Body of pancreas (tissue), 4 donors: ENCODE measurements around the gene PSMD4. TPM values are rescaled to one million over a fixed set of nuclear protein-coding genes. Genes with fewer than 3 reads are reported as not detected.

Experiments used
- ATAC-seq: fragments of 150-250 bp; one replicate; pipeline ENCODE4 v1.9.1; 2016
- DNase-seq, 4 donors: peaks; one replicate each; pipeline ENCODE4 v3.0.0-alpha.2; 2019
- H3K27ac ChIP-seq, 4 donors: fragments of 200-600 bp; sonication (generic); 1 replicate in 3 of 4; 2 replicates in 1 of 4; pipeline versions ENCODE4 v1.5.1 to v1.6.1; 2016 to 2019; ENCODE audit warnings: mild to moderate bottlenecking in 1 of 4, mixed read lengths in 1 of 4, moderate library complexity in 1 of 4
- H3K27me3 ChIP-seq, 2 donors: fragments of 200-600 bp; sonication (generic); one replicate each; pipeline ENCODE4 v1.6.0; 2016; ENCODE audit warnings: mild to moderate bottlenecking in 1 of 2
- H3K36me3 ChIP-seq, 2 donors: fragments of 200-600 bp; sonication (generic); replicated peaks in 1 of 2; 2 replicates each; pipeline ENCODE4 v1.5.1; 2016; ENCODE audit warnings: low read depth in 2 of 2; ENCODE audit not compliant: insufficient read depth in 1 of 2
- H3K4me1 ChIP-seq: fragments of 200-600 bp; sonication (generic); one replicate; pipeline ENCODE4 v1.6.0; 2016
- H3K4me3 ChIP-seq, 2 donors: fragments of 200-600 bp; sonication (generic); 1 replicate in 1 of 2; 2 replicates in 1 of 2; pipeline ENCODE4 v1.5.1; 2016 to 2019
- H3K9me3 ChIP-seq, 3 donors: fragments of 200-600 bp; sonication (generic); 1 replicate in 2 of 3; 2 replicates in 1 of 3; pipeline ENCODE4 v1.5.1; 2016
- POLR2A ChIP-seq, 3 donors: fragments of 450-650 bp; IDR thresholded peaks; one replicate each; pipeline ENCODE4 v1.6.1; 2016; ENCODE audit warnings: antibody characterized with exemption in 3 of 3, mild to moderate bottlenecking in 2 of 3
- WGBS, 2 donors: methylation state at CpG; one replicate each; pipeline ENCODE4 v1.1.5; 2017; 5-methylcytosine and 5-hydroxymethylcytosine counted together
- intact Hi-C: fragments of 100-400 bp; cut with DNase I; formaldehyde crosslinking; loops from one replicate; pipeline ENCODE4 v1.15.1; 2023
- small RNA-seq: library from RNA; depleted of rRNA; stranded (forward); fragments of <200 nt; gene quantifications from one replicate; pipeline ENCODE3, GENCODE V24; 2016
- total RNA-seq, 2 donors: library from RNA; depleted of rRNA; stranded (reverse); fragments of >200 nt; gene quantifications; one replicate each; pipeline ENCODE4 v1.1.0, GENCODE V29; 2016
- TF ChIP-seq, protein P1 (sequence below), 7 experiments: fragments of 450-650 bp in 4 of 7; fragments of 200-600 bp in 3 of 7; sonication (generic) in 3 of 7; IDR thresholded peaks; one replicate each; pipeline ENCODE4 v1.5.1; 2016 to 2019; ENCODE audit warnings: antibody characterized with exemption in 7 of 7

PSMD4 gene
- total RNA-seq, 2 donors from 2014 or later = 70.2 to 73.4 TPM

DNA sequence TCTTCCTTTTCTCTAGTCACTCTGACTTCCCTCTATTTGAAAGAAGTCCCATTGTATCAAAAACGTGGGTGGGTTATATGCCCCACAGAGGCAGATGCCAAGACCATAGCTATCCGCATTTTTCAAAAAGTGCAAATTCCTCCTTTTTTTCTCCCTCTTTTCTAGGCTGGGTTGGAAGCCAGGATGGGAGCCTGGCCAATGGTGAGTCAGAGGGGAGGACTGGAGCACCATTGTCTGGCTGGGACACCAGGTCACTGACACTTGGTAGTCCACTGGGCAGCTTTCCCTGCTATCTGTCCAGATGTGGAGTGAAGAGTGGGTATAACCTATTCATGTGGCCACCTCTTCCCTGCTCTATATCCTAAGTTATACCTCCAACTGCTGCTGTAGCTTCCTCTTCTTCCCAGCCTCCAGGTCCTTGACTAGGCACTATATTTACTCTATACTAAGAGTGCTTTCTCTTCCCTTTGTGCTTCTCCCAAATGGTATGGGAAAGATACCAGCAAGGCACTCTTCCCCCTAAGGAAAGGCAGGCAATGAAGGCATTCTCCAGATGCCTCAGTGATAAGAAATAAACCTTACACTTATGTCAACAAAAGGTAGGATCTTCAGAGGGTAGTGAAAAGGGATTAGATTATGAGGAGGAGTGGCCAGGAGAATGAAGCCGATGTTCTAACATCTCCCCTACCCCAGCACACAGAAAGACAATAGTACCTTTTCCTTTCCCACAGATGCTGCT is 59.8 kb downstream of the PSMD4 start:
- WGBS, 2 donors = 46 to 54% methylated on average over 3 of the region's 3 CpGs
- TF ChIP-seq, protein P1, sequence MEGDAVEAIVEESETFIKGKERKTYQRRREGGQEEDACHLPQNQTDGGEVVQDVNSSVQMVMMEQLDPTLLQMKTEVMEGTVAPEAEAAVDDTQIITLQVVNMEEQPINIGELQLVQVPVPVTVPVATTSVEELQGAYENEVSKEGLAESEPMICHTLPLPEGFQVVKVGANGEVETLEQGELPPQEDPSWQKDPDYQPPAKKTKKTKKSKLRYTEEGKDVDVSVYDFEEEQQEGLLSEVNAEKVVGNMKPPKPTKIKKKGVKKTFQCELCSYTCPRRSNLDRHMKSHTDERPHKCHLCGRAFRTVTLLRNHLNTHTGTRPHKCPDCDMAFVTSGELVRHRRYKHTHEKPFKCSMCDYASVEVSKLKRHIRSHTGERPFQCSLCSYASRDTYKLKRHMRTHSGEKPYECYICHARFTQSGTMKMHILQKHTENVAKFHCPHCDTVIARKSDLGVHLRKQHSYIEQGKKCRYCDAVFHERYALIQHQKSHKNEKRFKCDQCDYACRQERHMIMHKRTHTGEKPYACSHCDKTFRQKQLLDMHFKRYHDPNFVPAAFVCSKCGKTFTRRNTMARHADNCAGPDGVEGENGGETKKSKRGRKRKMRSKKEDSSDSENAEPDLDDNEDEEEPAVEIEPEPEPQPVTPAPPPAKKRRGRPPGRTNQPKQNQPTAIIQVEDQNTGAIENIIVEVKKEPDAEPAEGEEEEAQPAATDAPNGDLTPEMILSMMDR (IDR thresholded peaks at IDR 0.05) = no peak
- no peak for TF ChIP-seq POLR2A (IDR thresholded peaks at IDR 0.05)
- H3K4me3 ChIP-seq = no peak overlapping the region
- H3K4me1 ChIP-seq = peaks cover 39% of the 10 kb centered on the region
- no peaks in the 10 kb centered on the region for H3K27me3 ChIP-seq
- DNase-seq (peak; percentile 49 to 64 (median 57)), ATAC-seq (peak; percentile 49)
- no peaks in the 10 kb centered on the region for H3K9me3 ChIP-seq
- peaks cover 0 to 14% of the 10 kb centered on the region in 2 donors for H3K36me3 ChIP-seq
- H3K27ac ChIP-seq = peak overlapping the region in 2 of 4 donors; percentile 35 to 36
- intact Hi-C loops = no loop called here

DNA sequence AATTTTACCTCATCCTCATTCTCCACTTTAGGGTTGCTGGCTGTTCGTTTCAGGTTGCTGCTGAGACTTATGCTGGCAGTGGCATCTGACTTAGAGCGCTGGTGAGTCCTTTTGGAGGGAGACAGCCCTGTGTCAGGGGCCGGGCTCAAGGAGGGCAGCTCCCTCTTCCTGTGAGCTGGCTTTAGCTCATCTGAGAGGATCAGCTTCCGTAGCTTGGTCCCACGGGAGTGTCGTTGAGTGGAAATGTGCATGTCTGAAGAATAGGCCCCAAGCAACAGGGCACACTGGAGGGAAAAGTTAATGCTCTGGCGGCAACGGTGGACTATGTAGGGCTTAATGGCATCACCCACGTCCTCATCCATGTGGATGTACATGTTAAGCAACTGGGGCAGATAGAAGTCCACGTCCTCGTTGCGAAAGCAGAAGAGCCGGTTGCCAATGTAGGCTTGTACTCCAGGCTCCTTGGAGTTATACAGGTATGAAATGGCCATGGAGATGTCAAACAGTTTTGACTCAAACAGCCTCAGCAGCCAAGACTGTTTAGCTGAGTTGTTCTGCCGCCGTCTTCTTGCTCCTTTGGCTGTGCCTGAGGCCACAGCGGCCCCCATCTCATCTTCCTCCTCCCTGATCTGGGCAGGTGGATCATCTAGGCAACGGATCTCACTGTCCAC is 61.2 kb downstream of the PSMD4 start:
- no peak overlapping the region for H3K4me3 ChIP-seq
- WGBS, 2 donors = 80 to 88% methylated on average over 17 of the region's 17 CpGs
- DNase-seq (no peak), ATAC-seq (no peak)
- H3K9me3 ChIP-seq = no peaks in the 10 kb centered on the region
- H3K36me3 ChIP-seq = peaks cover 0 to 14% of the 10 kb centered on the region in 2 donors
- intact Hi-C loops = no loop called here
- peaks cover 39% of the 10 kb centered on the region for H3K4me1 ChIP-seq
- H3K27ac ChIP-seq = no peak overlapping the region
- TF ChIP-seq, protein P1 (IDR thresholded peaks at IDR 0.05) = no peak
- TF ChIP-seq POLR2A (IDR thresholded peaks at IDR 0.05) = no peak
- no peaks in the 10 kb centered on the region for H3K27me3 ChIP-seq

Small RNA genes lying within 50 kb of the gene (small RNA-seq; reads per million reads assigned to genes)
- gene RN7SL444P = not detected

Other genes with a start within 250 kb of the PSMD4 start
- 10 to 100 TPM; 36.3 to 39.2 TPM for gene MINDY1, start 247.8 kb upstream of the PSMD4 start, total RNA-seq
- gene PRUNE1, start 246.3 kb upstream of the PSMD4 start, total RNA-seq = 10 to 100 TPM; 15.8 to 19.4 TPM
- under 1 TPM in 1 of 2 donors, not detected in 1; 0.26 TPM for gene BNIPL, start 218.1 kb upstream of the PSMD4 start, total RNA-seq
- gene C1orf56, start 207.0 kb upstream of the PSMD4 start, total RNA-seq = 1 to 10 TPM; 5.7 to 6.9 TPM
- 10 to 100 TPM; 40.2 to 43.8 TPM for gene CDC42SE1, start 195.1 kb upstream of the PSMD4 start, total RNA-seq
- 1 to 10 TPM in 1 of 2 donors, under 1 TPM in 1; 0.26 to 1.6 TPM for gene MLLT11, start 194.3 kb upstream of the PSMD4 start, total RNA-seq
- gene GABPB2, start 184.0 kb upstream of the PSMD4 start, total RNA-seq = 1 to 10 TPM; 4.3 to 9.1 TPM
- 1 to 10 TPM; 3.6 to 5.3 TPM for gene SEMA6C, start 108.1 kb upstream of the PSMD4 start, total RNA-seq
- 1 to 10 TPM in 1 of 2 donors, under 1 TPM in 1; 0.99 to 1.6 TPM for gene TNFAIP8L2, start 98.1 kb upstream of the PSMD4 start, total RNA-seq
- 1 to 10 TPM; 6.7 to 9.6 TPM for gene LYSMD1, start 88.8 kb upstream of the PSMD4 start, total RNA-seq
- 10 to 100 TPM; 16.2 to 28.0 TPM for gene SCNM1, start 88.6 kb upstream of the PSMD4 start, total RNA-seq
- 1 to 10 TPM in 1 of 2 donors, not detected in 1; 3.0 TPM for gene TMOD4, start 78.8 kb upstream of the PSMD4 start, total RNA-seq
- 10 to 100 TPM in 1 of 2 donors, 1 to 10 TPM in 1; 6.9 to 19.2 TPM for gene VPS72, start 64.5 kb upstream of the PSMD4 start, total RNA-seq
- gene PIP5K1A, start 56.2 kb upstream of the PSMD4 start, total RNA-seq = 10 to 100 TPM; 19.5 to 51.4 TPM
- 10 to 100 TPM; 15.0 to 24.4 TPM for gene ZNF687, start 27.6 kb downstream of the PSMD4 start, total RNA-seq
- gene PI4KB, start 72.7 kb downstream of the PSMD4 start, total RNA-seq = 10 to 100 TPM; 39.6 to 40.2 TPM
- 10 to 100 TPM in 1 of 2 donors, 1 to 10 TPM in 1; 8.3 to 14.5 TPM for gene RFX5, start 92.5 kb downstream of the PSMD4 start, total RNA-seq
- gene SELENBP1, start 118.0 kb downstream of the PSMD4 start, total RNA-seq = 100 to 1,000 TPM in 1 of 2 donors, 10 to 100 TPM in 1; 52.1 to 106 TPM
- gene PSMB4, start 144.8 kb downstream of the PSMD4 start, total RNA-seq = 100 to 1,000 TPM; 109 to 126 TPM
- gene POGZ, start 204.8 kb downstream of the PSMD4 start, total RNA-seq = 10 to 100 TPM; 29.8 to 76.8 TPM